Measurements from ENCODE around the gene THADA. TPM values are rescaled to one million over a fixed set of nuclear protein-coding genes. Genes with fewer than 3 reads are reported as not detected.

THADA gene
- total RNA-seq, 4 donors from 2014 or later = 35.7 to 49.2 (median 47.4) TPM

DNA sequence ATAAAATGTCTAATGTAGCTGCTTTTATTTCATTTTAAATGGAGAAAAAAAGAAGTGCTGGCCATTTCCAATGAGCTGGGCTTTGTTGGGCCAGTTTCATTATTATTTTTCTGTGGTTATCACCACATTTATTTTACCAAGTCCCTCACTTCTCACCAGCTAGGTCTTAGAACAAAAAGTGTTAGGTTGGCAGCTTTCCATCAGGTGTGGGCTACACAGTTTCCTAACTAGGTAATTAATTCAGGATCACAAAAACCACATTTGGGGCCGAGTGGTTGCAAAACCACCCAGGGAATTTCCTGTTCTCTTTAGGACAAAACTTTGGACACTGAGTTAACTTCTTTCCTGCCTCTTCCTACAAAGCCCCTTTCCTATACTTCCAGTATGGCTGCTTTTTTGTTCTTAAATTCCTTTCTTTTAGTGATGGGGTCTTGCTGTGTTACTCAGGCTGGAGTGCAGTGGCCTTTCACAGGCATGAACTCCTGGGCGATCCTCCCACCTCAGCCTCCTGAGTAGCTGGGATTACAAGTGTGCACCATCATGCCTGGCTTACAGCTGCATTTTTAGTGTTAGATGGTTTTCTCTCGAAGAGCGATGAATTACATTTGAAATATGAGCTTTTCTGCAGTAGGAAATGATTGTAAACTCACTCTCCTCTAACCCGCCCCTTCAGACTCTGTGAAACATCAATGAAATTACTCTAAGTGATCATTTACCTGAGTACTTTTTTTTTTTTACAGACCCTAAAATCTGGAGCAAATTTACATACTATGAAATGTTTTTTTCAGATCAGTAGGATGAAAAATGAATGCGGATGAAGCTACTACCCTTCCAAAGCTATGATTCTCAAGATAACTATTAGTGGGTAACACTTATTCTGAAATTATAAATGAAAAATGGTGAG is 366.8 kb downstream of the THADA start:
- WGBS, 2 donors = 27 to 44% methylated on average over 6 of the region's 6 CpGs
- H3K27me3 ChIP-seq = no peaks in the 10 kb centered on the region
- no peak for DNase-seq (ENCODE audit: low spot score in 2 of 2)
- peak overlapping the region; percentile 99 to 100 (median 100) for H3K27ac ChIP-seq
- TF ChIP-seq, protein P1, sequence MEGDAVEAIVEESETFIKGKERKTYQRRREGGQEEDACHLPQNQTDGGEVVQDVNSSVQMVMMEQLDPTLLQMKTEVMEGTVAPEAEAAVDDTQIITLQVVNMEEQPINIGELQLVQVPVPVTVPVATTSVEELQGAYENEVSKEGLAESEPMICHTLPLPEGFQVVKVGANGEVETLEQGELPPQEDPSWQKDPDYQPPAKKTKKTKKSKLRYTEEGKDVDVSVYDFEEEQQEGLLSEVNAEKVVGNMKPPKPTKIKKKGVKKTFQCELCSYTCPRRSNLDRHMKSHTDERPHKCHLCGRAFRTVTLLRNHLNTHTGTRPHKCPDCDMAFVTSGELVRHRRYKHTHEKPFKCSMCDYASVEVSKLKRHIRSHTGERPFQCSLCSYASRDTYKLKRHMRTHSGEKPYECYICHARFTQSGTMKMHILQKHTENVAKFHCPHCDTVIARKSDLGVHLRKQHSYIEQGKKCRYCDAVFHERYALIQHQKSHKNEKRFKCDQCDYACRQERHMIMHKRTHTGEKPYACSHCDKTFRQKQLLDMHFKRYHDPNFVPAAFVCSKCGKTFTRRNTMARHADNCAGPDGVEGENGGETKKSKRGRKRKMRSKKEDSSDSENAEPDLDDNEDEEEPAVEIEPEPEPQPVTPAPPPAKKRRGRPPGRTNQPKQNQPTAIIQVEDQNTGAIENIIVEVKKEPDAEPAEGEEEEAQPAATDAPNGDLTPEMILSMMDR (IDR thresholded peaks at IDR 0.05) = no peak
- TF ChIP-seq EP300 (IDR thresholded peaks at IDR 0.05) = no peak
- no peak for TF ChIP-seq POLR2A (IDR thresholded peaks at IDR 0.05)
- H3K4me1 ChIP-seq = peaks cover 0 to 28% (median 21%) of the 10 kb centered on the region in 4 donors
- no peaks in the 10 kb centered on the region for H3K9me3 ChIP-seq
- H3K4me3 ChIP-seq = no peak overlapping the region
- peaks cover 9 to 41% (median 12%) of the 10 kb centered on the region in 3 donors for H3K36me3 ChIP-seq

DNA sequence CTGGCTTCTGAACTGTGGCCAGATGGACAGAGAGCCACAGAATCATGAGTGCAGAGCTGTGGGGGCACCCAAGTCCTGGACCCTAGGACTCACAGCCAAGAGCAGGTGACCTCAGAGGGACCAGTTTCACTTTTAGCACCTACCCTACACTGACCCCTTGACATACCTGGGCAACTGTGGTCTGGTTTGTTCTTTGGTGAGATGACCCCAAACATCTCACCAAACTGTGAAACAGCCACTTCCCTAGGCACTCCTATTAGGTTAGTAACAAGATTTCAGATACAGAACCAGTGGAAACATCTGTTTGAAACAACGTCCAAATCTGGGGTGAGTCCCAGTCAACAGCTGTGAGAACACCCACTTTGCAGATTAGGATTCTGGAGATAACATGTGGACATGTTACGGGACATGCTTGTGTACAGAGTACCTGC is 367.5 kb downstream of the THADA start:
- TF ChIP-seq EP300 (IDR thresholded peaks at IDR 0.05) (no peak), POLR2A (IDR thresholded peaks at IDR 0.05) (no peak)
- TF ChIP-seq, protein P1 (IDR thresholded peaks at IDR 0.05) = no peak
- DNase-seq (ENCODE audit: low spot score in 2 of 2) = no peak
- no peaks in the 10 kb centered on the region for H3K27me3 ChIP-seq
- peaks cover 0 to 28% (median 21%) of the 10 kb centered on the region in 4 donors for H3K4me1 ChIP-seq
- no peaks in the 10 kb centered on the region for H3K9me3 ChIP-seq
- peaks cover 10 to 48% (median 19%) of the 10 kb centered on the region in 3 donors for H3K36me3 ChIP-seq
- peak overlapping the region in 1 of 4 donors; percentile 94 for H3K4me3 ChIP-seq
- WGBS, 2 donors = 34 to 39% methylated on average over 2 of the region's 2 CpGs
- H3K27ac ChIP-seq = peak overlapping the region; percentile 99 to 100 (median 100)

DNA sequence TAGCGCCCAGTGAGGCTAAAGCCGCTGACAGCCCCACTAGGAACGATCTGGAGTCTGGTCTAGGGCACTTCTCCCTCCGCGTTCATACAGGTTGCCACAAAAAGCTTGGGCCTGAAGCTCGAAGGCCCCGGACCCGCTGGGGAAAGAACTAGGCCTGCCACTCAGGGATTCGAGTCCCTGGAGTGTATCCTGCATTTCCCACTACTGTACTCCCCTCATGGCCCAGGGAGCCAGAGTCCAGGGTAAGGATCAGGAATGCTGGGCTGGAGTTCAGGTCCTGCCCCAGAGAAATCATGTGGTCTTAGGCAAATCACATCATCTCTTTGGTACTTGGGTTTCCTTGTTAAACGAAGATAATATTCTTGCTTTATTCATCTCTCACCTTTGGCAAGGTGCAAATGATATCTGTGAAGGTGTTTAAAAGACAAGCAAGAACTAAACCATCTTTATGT is 368.0 kb downstream of the THADA start:
- Histone ChIP-seq H3K36me3 (peaks cover 10 to 53% (median 19%) of the 10 kb centered on the region in 3 donors), H3K9me3 (no peaks in the 10 kb centered on the region), H3K4me1 (peaks cover 0 to 30% (median 23%) of the 10 kb centered on the region in 4 donors), H3K27me3 (no peaks in the 10 kb centered on the region), H3K4me3 (peak overlapping the region; percentile 61 to 96 (median 92)), H3K27ac (peak overlapping the region; percentile 99 to 100 (median 100))
- no peak for TF ChIP-seq POLR2A (IDR thresholded peaks at IDR 0.05)
- no peak for TF ChIP-seq EP300 (IDR thresholded peaks at IDR 0.05)
- TF ChIP-seq, protein P1 (IDR thresholded peaks at IDR 0.05) = peak in 2 of 5 experiments; percentile 8 to 43
- WGBS, 2 donors = 1 to 6% methylated on average over 7 to 8 of the region's 10 CpGs
- no peak for DNase-seq (ENCODE audit: low spot score in 2 of 2)

DNA sequence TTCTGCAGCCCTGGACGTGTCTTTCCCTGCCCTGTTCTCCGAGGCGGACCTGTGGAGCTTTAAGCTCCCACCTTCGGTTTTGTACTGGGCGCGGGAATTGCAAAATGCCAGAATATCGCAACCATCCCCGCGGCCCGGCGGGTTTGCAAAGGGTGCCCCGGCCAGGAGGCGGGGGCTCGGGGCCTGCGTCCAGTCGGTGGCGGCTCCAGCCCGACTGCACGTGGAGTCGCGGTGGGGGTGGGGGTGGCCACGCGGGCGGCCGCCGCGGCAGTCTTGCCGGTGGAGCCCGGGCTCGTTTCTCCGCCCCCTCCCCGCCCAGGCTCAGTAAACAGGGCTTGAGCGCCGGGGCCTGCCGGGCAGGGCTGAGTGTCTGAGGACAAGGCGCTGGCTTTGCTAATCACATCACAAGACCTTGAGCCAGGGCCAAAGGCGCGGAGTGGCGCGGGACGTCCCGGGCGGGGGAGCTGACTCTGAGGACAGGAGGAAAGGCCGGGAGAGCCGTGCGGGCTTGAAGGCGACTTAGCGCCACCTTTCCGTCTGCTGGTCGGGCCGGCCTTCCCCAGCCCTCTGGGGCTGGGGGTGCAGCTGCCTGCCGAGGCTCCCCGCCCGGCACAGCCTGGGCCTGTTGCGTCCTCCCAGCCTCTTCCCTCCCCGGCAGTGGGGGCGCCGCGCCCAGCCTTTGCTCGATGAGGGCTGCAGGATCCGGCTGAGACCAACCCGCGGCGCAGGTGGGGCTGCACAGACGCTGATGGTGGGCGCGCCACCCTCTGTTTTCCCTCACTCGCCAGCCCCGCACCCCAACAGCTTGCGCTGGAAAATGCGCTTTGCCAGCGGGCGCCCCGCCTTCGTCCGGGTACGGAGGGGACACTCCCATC is 368.6 kb downstream of the THADA start:
- 0 to 2% methylated on average over 14 to 29 of the region's 77 CpGs for WGBS, 2 donors
- peak; percentile 91 for DNase-seq (ENCODE audit: low spot score in 2 of 2)

More for the DNA sequence above, 368.6 kb downstream of the THADA start:
- Histone ChIP-seq H3K4me1 (peaks cover 0 to 34% (median 28%) of the 10 kb centered on the region in 4 donors), H3K9me3 (no peaks in the 10 kb centered on the region), H3K27me3 (no peaks in the 10 kb centered on the region), H3K4me3 (peak overlapping the region; percentile 61 to 96 (median 92)), H3K27ac (peak overlapping the region; percentile 99 to 100 (median 100)), H3K36me3 (peaks cover 10 to 50% (median 19%) of the 10 kb centered on the region in 3 donors)
- TF ChIP-seq EP300 (IDR thresholded peaks at IDR 0.05) (peak; percentile 70 to 80), POLR2A (IDR thresholded peaks at IDR 0.05) (peak in 1 of 2 donors; percentile 55)
- TF ChIP-seq, protein P1 (IDR thresholded peaks at IDR 0.05) = peak in 4 of 5 experiments; percentile 39 to 75 (median 56)
